GM18868 (cell line): ENCODE measurements around the gene EIF2S1.

ENCODE experiments used
- ATAC-seq: cut with Tn5 transposase; IDR thresholded peaks from one replicate; pipeline ENCODE4 v1.9.1; 2021; ENCODE audit warnings: mild to moderate bottlenecking, moderate library complexity; ENCODE audit not compliant: unreplicated experiment

Gene EIF2S1

DNA sequence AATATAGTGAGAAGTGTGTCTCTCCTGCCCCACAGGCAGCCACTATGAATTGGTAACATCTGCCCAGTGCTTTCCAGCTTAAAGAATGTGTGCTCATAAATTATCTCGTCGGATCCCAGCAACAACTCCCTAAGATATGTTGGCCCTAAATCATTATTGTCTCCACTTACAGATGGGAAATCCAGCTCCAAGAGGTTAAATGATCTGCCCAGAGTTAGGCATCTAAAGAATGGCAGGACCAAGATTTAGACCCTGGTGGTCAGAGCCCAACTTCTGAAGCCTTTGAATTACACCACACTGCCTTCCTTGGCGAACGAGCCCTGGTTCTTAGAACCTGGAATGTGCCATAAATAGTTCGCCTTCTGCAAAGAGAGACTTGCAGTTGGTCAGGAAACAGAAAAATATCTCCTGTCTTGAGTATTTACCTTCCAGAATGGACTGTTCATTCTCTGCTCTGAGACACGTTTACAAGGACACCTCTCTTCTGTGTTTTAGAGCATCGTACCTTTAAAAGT lies 72.0 kb downstream of the EIF2S1 start:
- ATAC-seq = no peak

DNA sequence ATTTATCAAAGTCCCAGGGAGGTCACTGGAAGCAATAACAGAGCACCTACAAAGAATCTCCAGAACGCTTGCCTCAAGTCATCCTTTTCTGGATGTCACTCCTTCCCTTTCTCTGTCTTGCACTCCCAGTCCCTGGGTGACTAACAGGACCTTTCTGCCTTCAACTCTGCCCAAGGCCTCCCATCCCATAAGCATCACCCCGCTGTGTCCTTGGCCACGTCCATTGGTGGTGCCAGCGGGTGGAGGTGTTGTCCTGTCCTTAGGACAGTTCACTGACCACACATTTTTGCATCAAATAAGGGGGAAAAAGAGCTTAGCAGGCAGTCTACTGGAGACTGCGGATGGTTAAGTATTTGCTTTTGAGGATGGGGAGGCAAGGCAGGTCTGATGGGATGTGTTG lies 75.5 kb downstream of the EIF2S1 start:
- no peak for ATAC-seq
